Gastrocnemius medialis (tissue), 4 donors: ENCODE results near the gene KRT85. TPM values are rescaled to one million over a fixed set of nuclear protein-coding genes. Genes with fewer than 3 reads are reported as not detected.
"Not testable (repeated sequence)": the region's sequence is repeated elsewhere in the genome, so short reads cannot be mapped to it uniquely, and the experiment has no call there.

Experiments
- ATAC-seq, 2 donors: fragments of 150-250 bp; one replicate each; pipeline ENCODE4 v1.9.1; 2016
- DNase-seq, 2 donors: peaks; one replicate each; pipeline ENCODE4 v3.0.0-alpha.2; 2019
- H3K27ac ChIP-seq, 4 donors: fragments of 200-600 bp; sonication (generic); 1 replicate in 1 of 4; 2 replicates in 3 of 4; pipeline ENCODE4 v1.5.1; 2016 to 2018; ENCODE audit warnings: mild to moderate bottlenecking in 2 of 4, moderate library complexity in 1 of 4
- H3K27me3 ChIP-seq, 3 donors: fragments of 200-600 bp; sonication (generic) in 2 of 3; 1 replicate in 1 of 3; 2 replicates in 2 of 3; pipeline versions ENCODE4 v1.5.1 to v1.6.0; 2016 to 2019; ENCODE audit warnings: mild to moderate bottlenecking in 1 of 3, moderate library complexity in 1 of 3
- H3K36me3 ChIP-seq, 2 donors: fragments of 200-600 bp; sonication (generic) in 1 of 2; one replicate each; pipeline ENCODE4 v1.5.1; 2017 to 2018
- H3K4me1 ChIP-seq, 2 donors: fragments of 200-600 bp; sonication (generic) in 1 of 2; one replicate each; pipeline ENCODE4 v1.5.1; 2016 to 2017; ENCODE audit warnings: mild to moderate bottlenecking in 2 of 2
- H3K4me3 ChIP-seq, 4 donors: fragments of 200-600 bp; sonication (generic) in 3 of 4; 1 replicate in 1 of 4; 2 replicates in 3 of 4; pipeline ENCODE4 v1.5.1; 2016 to 2019; ENCODE audit warnings: mild to moderate bottlenecking in 2 of 4
- H3K9me3 ChIP-seq, 3 donors: fragments of 200-600 bp; sonication (generic) in 2 of 3; 1 replicate in 1 of 3; 2 replicates in 2 of 3; pipeline ENCODE4 v1.5.1; 2016 to 2019
- CTCF ChIP-seq, 5 experiments: fragments of 450-650 bp in 3 of 5; fragments of 200-600 bp in 2 of 5; sonication (generic) in 2 of 5; IDR thresholded peaks in 4 of 5; conservative IDR thresholded peaks in 1 of 5; 1 replicate in 4 of 5; 2 replicates in 1 of 5; pipeline ENCODE4 v1.5.1; 2016 to 2019; ENCODE audit warnings: antibody characterized with exemption in 5 of 5, mild to moderate bottlenecking in 3 of 5, moderate library complexity in 3 of 5
- POLR2A ChIP-seq, 2 donors: fragments of 450-650 bp; IDR thresholded peaks; one replicate each; pipeline ENCODE4 v1.6.1; 2017; ENCODE audit warnings: antibody characterized with exemption in 2 of 2, mild to moderate bottlenecking in 2 of 2, moderate library complexity in 2 of 2
- in situ Hi-C, 4 donors: fragments of 200-750 bp; cut with MboI; loops; one replicate each; pipeline versions ENCODE4 v1.15.0 to v1.8.0; 2017; ENCODE audit warnings: low sequenced_read_pairs in 4 of 4
- intact Hi-C: fragments of 100-400 bp; cut with DNase I; formaldehyde crosslinking; loops from one replicate; pipeline ENCODE4 v1.15.1; 2023; ENCODE audit warnings: low total_unique reads
- total RNA-seq, 4 donors: library from RNA; depleted of rRNA; stranded (reverse); fragments of >200 nt; gene quantifications; one replicate each; pipeline versions ENCODE4 v1.1.0 to v1.2.3, GENCODE V29; 2016

The KRT85 gene
- total RNA-seq, 4 donors from 2014 or later, result not detected

GRCh38 chr12:52413782-52414345, 46.6 kb upstream of the KRT85 start:
- H3K27me3 ChIP-seq, result no peaks in the 10 kb centered on the region
- no peak overlapping the region for H3K27ac ChIP-seq
- H3K9me3 ChIP-seq, result no peaks in the 10 kb centered on the region
- no peaks in the 10 kb centered on the region for H3K36me3 ChIP-seq
- no peak for ATAC-seq
- in situ Hi-C loops (no loop called here), intact Hi-C loops (no loop called here)
- no peaks in the 10 kb centered on the region for H3K4me1 ChIP-seq
- H3K4me3 ChIP-seq, result no peak overlapping the region
- TF ChIP-seq POLR2A (IDR thresholded peaks at IDR 0.05) (no peak), CTCF (IDR thresholded peaks at IDR 0.05 in 4 of 5, conservative IDR thresholded peaks at IDR 0.05 in 1 of 5) (no peak)
- no peak for DNase-seq

- H3K4me3 ChIP-seq, result no peak overlapping the region
- H3K36me3 ChIP-seq, result no peaks in the 10 kb centered on the region
- no peaks in the 10 kb centered on the region for H3K9me3 ChIP-seq
- ATAC-seq (no peak), DNase-seq (no peak)
- no peak for TF ChIP-seq CTCF (IDR thresholded peaks at IDR 0.05 in 4 of 5, conservative IDR thresholded peaks at IDR 0.05 in 1 of 5)
- no peaks in the 10 kb centered on the region for H3K4me1 ChIP-seq
- in situ Hi-C loops (no loop called here), intact Hi-C loops (no loop called here)
- peaks cover 0 to 2% (median 0%) of the 10 kb centered on the region in 3 donors for H3K27me3 ChIP-seq
- no peak overlapping the region for H3K27ac ChIP-seq
These were observed 45.9 kb upstream of the KRT85 start for GRCh38 chr12:52413202-52413601.

GRCh38 chr12:52411815-52412214, 44.5 kb upstream of the KRT85 start:
- DNase-seq, result no peak
- Histone ChIP-seq H3K27me3 (peaks cover 0 to 2% (median 0%) of the 10 kb centered on the region in 3 donors), H3K27ac (no peak overlapping the region), H3K4me3 (no peak overlapping the region), H3K9me3 (no peaks in the 10 kb centered on the region), H3K4me1 (no peaks in the 10 kb centered on the region), H3K36me3 (no peaks in the 10 kb centered on the region)
- intact Hi-C loops, result no loop called here
- ATAC-seq, result no peak
- in situ Hi-C loops, result no loop called here
- TF ChIP-seq POLR2A (IDR thresholded peaks at IDR 0.05), result no peak
- no peak for TF ChIP-seq CTCF (IDR thresholded peaks at IDR 0.05 in 4 of 5, conservative IDR thresholded peaks at IDR 0.05 in 1 of 5)

- H3K4me1 ChIP-seq, H3K27ac ChIP-seq, H3K4me3 ChIP-seq, intact Hi-C loops, H3K27me3 ChIP-seq, H3K9me3 ChIP-seq, H3K36me3 ChIP-seq, ATAC-seq, in situ Hi-C loops, DNase-seq: not testable (repeated sequence)
These were observed 43.4 kb upstream of the KRT85 start for GRCh38 chr12:52410589-52411248.

GRCh38 chr12:52407918-52408317, 40.6 kb upstream of the KRT85 start:
- Histone ChIP-seq H3K4me1 (no peaks in the 10 kb centered on the region), H3K4me3 (no peak overlapping the region), H3K9me3 (no peaks in the 10 kb centered on the region), H3K27me3 (peaks cover 0 to 2% (median 0%) of the 10 kb centered on the region in 3 donors), H3K27ac (no peak overlapping the region), H3K36me3 (no peaks in the 10 kb centered on the region)
- TF ChIP-seq POLR2A (IDR thresholded peaks at IDR 0.05) (no peak), CTCF (IDR thresholded peaks at IDR 0.05 in 4 of 5, conservative IDR thresholded peaks at IDR 0.05 in 1 of 5) (no peak)
- DNase-seq, result no peak
- no peak for ATAC-seq
- in situ Hi-C loops (no loop called here), intact Hi-C loops (no loop called here)
